K562 (cell line): Measurements from ENCODE around the gene WDR49. TPM values are rescaled to one million over a fixed set of nuclear protein-coding genes. Genes with fewer than 3 reads are reported as not detected.

Source experiments
- ATAC-seq: fragments of 200-7000 bp; cut with Tn5 transposase; 3 replicates; pipeline ENCODE4 v1.9.1; 2020; ENCODE audit warnings: moderate library complexity
- BruUV-seq: library from RNA; stranded (reverse); fragments of 400-500 nt; replicated peaks from 2 replicates; lab custom pipeline; 2021; lab: Mats Ljungman, UMichigan
- CTCF ChIA-PET: fragments of 300-600 bp; formaldehyde crosslinking; extraction: SDS; loops from one replicate; lab custom pipeline; 2021; ENCODE audit warnings: low intra/inter-chr PET ratio; lab: Yijun Ruan, JAX
- POLR2A ChIA-PET: fragments of 300-600, 350-650 bp; sonication (Branson Sonifier 250); formaldehyde crosslinking; extraction: SDS; loops from one replicate; lab custom pipeline; 2021; ENCODE audit warnings: antibody characterized with exemption, inconsistent platforms; lab: Yijun Ruan, JAX
- DNase-seq, 4 experiments: peaks; one replicate each; pipeline versions ENCODE4 v3.0.0 to v3.0.0-alpha.2; 2011 to 2018; ENCODE audit warnings: low spot score in 3 of 4, mixed read lengths in 3 of 4; ENCODE audit errors: extremely low read depth in 1 of 4
- FAIRE-seq: peaks from 2 replicates; lab custom pipeline; 2011; peaks lifted over from hg19 to GRCh38; lab: Jason Lieb, UNC
- H2AFZ ChIP-seq: 2 replicates; pipeline ENCODE4 v1.6.0; 2011; ENCODE audit warnings: low read depth, low read length, control low read depth, inconsistent platforms
- H3K27ac ChIP-seq: fragments of 200-600 bp; 3 replicates; pipeline ENCODE4 v1.8.0; 2011; ENCODE audit warnings: low read depth, mild to moderate bottlenecking, control low read depth, inconsistent platforms, low read length, moderate library complexity, mixed read lengths; ENCODE audit errors: extremely low read depth
- H3K27me3 ChIP-seq, 2 experiments: fragments of 300-600 bp in 1 of 2; 2 replicates in 1 of 2; 3 replicates in 1 of 2; pipeline versions ENCODE4 v1.6.0 to v1.8.0; 2011; ENCODE audit warnings: inconsistent platforms in 2 of 2, low read length in 2 of 2, mild to moderate bottlenecking in 1 of 2, mixed read lengths in 1 of 2, moderate library complexity in 1 of 2; ENCODE audit not compliant: control insufficient read depth in 2 of 2, insufficient read depth in 2 of 2
- H3K36me3 ChIP-seq: fragments of 300-600 bp; 3 replicates; pipeline ENCODE4 v1.8.0; 2011; ENCODE audit warnings: mild to moderate bottlenecking, low read length, inconsistent platforms; ENCODE audit not compliant: control insufficient read depth, insufficient read depth
- H3K4me1 ChIP-seq, 2 experiments: fragments of 200-600 bp in 1 of 2; replicated peaks in 1 of 2; 2 replicates in 1 of 2; 3 replicates in 1 of 2; pipeline versions ENCODE4 v1.5.1 to v1.8.0; 2011; ENCODE audit warnings: inconsistent platforms in 2 of 2, low read length in 2 of 2, mild to moderate bottlenecking in 1 of 2, mixed read lengths in 1 of 2, moderate library complexity in 1 of 2; ENCODE audit not compliant: control insufficient read depth in 2 of 2, insufficient read depth in 2 of 2
- H3K4me2 ChIP-seq: 2 replicates; pipeline ENCODE4 v1.6.1; 2011; ENCODE audit warnings: low read length, control low read depth, inconsistent platforms, mixed read lengths; ENCODE audit not compliant: insufficient read depth
- H3K4me3 ChIP-seq: fragments of 200-600 bp; sonication (generic), shearing (Covaris generic); 2 replicates; pipeline ENCODE4 v1.5.1; 2016; ENCODE audit warnings: control low read depth, inconsistent platforms
- H3K79me2 ChIP-seq: fragments of 200-600 bp; 3 replicates; pipeline ENCODE4 v1.8.0; 2011; ENCODE audit warnings: low read length, inconsistent platforms; ENCODE audit not compliant: control insufficient read depth, insufficient read depth
- H3K9ac ChIP-seq, 2 experiments: 2 replicates each; pipeline versions ENCODE4 v1.6.0 to v1.6.1; 2011; ENCODE audit warnings: low read depth in 2 of 2, low read length in 2 of 2, control low read depth in 1 of 2, inconsistent platforms in 1 of 2, mild to moderate bottlenecking in 1 of 2, mixed read lengths in 1 of 2; ENCODE audit not compliant: insufficient read depth in 1 of 2
- H3K9me1 ChIP-seq: one replicate; pipeline ENCODE4 v1.6.0; 2011; ENCODE audit warnings: inconsistent platforms, mild to moderate bottlenecking, low read length, moderate library complexity; ENCODE audit not compliant: control insufficient read depth, insufficient read depth
- H3K9me3 ChIP-seq: replicated peaks from 2 replicates; pipeline ENCODE4 v1.5.1; 2011; ENCODE audit warnings: low read depth, low read length, inconsistent platforms; ENCODE audit not compliant: control insufficient read depth, insufficient read depth
- H4K20me1 ChIP-seq: replicated peaks from 2 replicates; pipeline ENCODE4 v1.6.1; 2011; ENCODE audit warnings: low read length, inconsistent platforms, mixed read lengths; ENCODE audit not compliant: control insufficient read depth, insufficient read depth
- EGR1 ChIP-seq: fragments of 450-650 bp; conservative IDR thresholded peaks from 2 replicates; pipeline ENCODE4 v1.6.1; 2017; ENCODE audit warnings: mild to moderate bottlenecking
- FOXJ3 ChIP-seq: sonication (generic); formaldehyde crosslinking; IDR thresholded peaks from 2 replicates; pipeline ENCODE4 v1.4.0; 2020; ENCODE audit warnings: mild to moderate bottlenecking, missing genetic modification reagents
- PHTF2 ChIP-seq: fragments of 250-450 bp; sonication (Bioruptor Pico); IDR thresholded peaks from 2 replicates; pipeline ENCODE4 v1.5.0; 2021; ENCODE audit warnings: mild to moderate bottlenecking
- PML ChIP-seq: IDR thresholded peaks from 2 replicates; pipeline ENCODE4 v1.6.1; 2012; ENCODE audit warnings: low read length, inconsistent platforms
- RBM14 ChIP-seq: fragments of 200-400 bp; formaldehyde crosslinking; IDR thresholded peaks from 2 replicates; pipeline ENCODE4 v1.6.1; 2018; ENCODE audit warnings: low read depth, mild to moderate bottlenecking, low read length, moderate library complexity, borderline replicate concordance; ENCODE audit not compliant: insufficient read depth
- RCOR1 ChIP-seq, 2 experiments: IDR thresholded peaks; 2 replicates each; pipeline ENCODE4 v1.6.1; 2012; ENCODE audit warnings: low read depth in 2 of 2, low read length in 2 of 2, borderline replicate concordance in 1 of 2, improper control_type of control experiment in 1 of 2
- SMC3 ChIP-seq: conservative IDR thresholded peaks from 2 replicates; pipeline ENCODE4 v1.6.1; 2011; ENCODE audit warnings: low read depth, low read length, improper control_type of control experiment; ENCODE audit not compliant: insufficient read depth
- SRSF1 ChIP-seq: fragments of 200-400 bp; formaldehyde crosslinking; IDR thresholded peaks from 2 replicates; pipeline ENCODE4 v1.6.1; 2017; ENCODE audit warnings: mild to moderate bottlenecking, low read depth, low read length, moderate library complexity
- XRCC5 ChIP-seq: fragments of 200-400 bp; formaldehyde crosslinking; IDR thresholded peaks from 2 replicates; pipeline ENCODE4 v1.6.1; 2017; ENCODE audit warnings: low read depth, mild to moderate bottlenecking, low read length
- ZKSCAN8 ChIP-seq: fragments of 200-800 bp; sonication (Bioruptor generic); IDR thresholded peaks from 2 replicates; pipeline ENCODE4 v1.6.1; 2016; ENCODE audit warnings: missing genetic modification characterization, missing compliant biosample characterization
- ZNF644 ChIP-seq: fragments of 200-800 bp; sonication (Bioruptor generic); IDR thresholded peaks from 2 replicates; pipeline ENCODE4 v1.6.1; 2016; ENCODE audit warnings: low read depth, missing genetic modification characterization, missing compliant biosample characterization
- WGBS: fragments of 100-300 bp; shearing (Covaris generic); methylation state at CpG from one replicate; pipeline ENCODE4 v1.1.6; 2016; ENCODE audit warnings: low coverage, mixed read lengths; ENCODE audit not compliant: insufficient coverage; ENCODE audit errors: missing lambda C conversion rate; 5-methylcytosine and 5-hydroxymethylcytosine counted together
- in situ Hi-C: fragments of 300-500 bp; cut with MboI; formaldehyde crosslinking; loops from 4 replicates; pipeline ENCODE4 v1.15.0; 2018; ENCODE audit warnings: inconsistent platforms, mixed read lengths
- intact Hi-C: fragments of 100-400 bp; cut with micrococcal nuclease; formaldehyde crosslinking; loops from 2 replicates; pipeline ENCODE4 v1.14.2; 2022
- polyA plus RNA-seq, 8 experiments: library from polyadenylated mRNA; depleted of rRNA in 4 of 8; stranded (reverse) in 5 of 8; unstranded in 3 of 8; fragments of >200 nt; fragmentation: Nextera tagmentation in 2 of 8; fragmentation: Illumina TruSeq in 1 of 8; extraction: Ambion mirVana in 2 of 8; extraction: Trizol in 1 of 8; gene quantifications; 2 replicates each; pipeline versions ENCODE4 v1.2.1 to v1.2.3, GENCODE V29; 2011 to 2014; ENCODE audit warnings: inconsistent platforms in 1 of 8, missing spikeins in 1 of 8
- total RNA-seq, 7 experiments: library from RNA; depleted of rRNA in 6 of 7; stranded (reverse); fragments of >200 nt in 6 of 7; fragmentation: Illumina TruSeq in 2 of 7; extraction: Trizol in 2 of 7; gene quantifications; 2 replicates each; pipeline versions ENCODE4 v1.2.1 to v1.2.3, GENCODE V29; 2011 to 2021; ENCODE audit warnings: low replicate concordance in 1 of 7
- TF ChIP-seq, protein P1 (sequence below): fragments of 450-650 bp; IDR thresholded peaks from 2 replicates; pipeline ENCODE4 v1.6.1; 2014; ENCODE audit warnings: low read depth, mild to moderate bottlenecking, moderate library complexity, borderline replicate concordance

The WDR49 gene
- total and polyA plus RNA-seq, 9 of the 15 experiments (the other 6 are each of a cell fraction or from before 2014, with no cell fraction given), result not detected

DNA sequence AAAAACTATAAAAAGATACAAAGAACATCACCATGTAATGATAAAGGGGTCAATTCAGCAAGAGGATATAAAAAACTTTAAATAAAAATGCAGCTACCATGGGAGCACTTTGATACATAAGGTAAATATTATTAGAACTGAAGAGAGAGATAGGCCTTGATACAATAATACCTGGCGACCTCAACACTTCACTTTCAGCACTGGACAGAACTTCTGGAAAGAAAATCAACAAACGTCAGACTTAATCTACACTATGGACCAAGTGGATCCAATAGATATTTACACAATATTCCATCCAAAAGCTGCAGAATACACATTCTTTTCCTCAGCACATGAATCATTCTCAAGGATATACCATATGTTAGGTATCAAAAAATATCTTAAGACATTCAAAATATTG lies 42.0 kb downstream of the WDR49 start (continued):
- TF ChIP-seq ZNF644 (tag) (no peak), SMC3 (no peak), RBM14 (no peak), XRCC5 (no peak), PML (no peak)
- TF ChIP-seq, all 486 proteins: peak for 0

DNA sequence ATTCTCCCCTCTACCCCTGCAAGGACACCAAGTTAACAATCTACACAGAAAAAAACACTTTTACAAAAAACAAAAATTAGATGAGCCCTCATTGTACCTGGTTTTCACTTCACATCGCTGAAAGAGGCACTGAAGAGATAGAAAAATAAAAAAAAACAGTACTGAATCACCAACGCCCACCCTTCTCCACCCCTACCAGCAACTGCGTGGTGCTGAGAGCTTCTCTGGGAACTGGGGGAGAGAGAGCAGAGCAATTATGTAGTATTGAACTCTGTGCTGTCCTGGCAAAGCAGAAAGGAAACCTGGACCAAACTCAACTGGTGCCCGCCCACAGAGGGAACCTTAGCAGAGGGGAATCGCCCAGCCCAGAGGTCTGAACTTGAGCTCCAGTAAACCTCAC lies 44.6 kb downstream of the WDR49 start:
- H3K9me3 ChIP-seq, result no peaks in the 10 kb centered on the region
- H3K27ac ChIP-seq, result no peak overlapping the region
- no peak overlapping the region for H3K4me3 ChIP-seq
- no peak for TF ChIP-seq FOXJ3
- no peak for TF ChIP-seq RCOR1 (IDR thresholded peaks at IDR 0.05; ENCODE audit: borderline replicate concordance in 1 of 2, low read depth in 2 of 2, low read length in 2 of 2)
- no peak for TF ChIP-seq PHTF2
- no peak for TF ChIP-seq EGR1
- no peak for TF ChIP-seq SRSF1
- TF ChIP-seq, protein P1, sequence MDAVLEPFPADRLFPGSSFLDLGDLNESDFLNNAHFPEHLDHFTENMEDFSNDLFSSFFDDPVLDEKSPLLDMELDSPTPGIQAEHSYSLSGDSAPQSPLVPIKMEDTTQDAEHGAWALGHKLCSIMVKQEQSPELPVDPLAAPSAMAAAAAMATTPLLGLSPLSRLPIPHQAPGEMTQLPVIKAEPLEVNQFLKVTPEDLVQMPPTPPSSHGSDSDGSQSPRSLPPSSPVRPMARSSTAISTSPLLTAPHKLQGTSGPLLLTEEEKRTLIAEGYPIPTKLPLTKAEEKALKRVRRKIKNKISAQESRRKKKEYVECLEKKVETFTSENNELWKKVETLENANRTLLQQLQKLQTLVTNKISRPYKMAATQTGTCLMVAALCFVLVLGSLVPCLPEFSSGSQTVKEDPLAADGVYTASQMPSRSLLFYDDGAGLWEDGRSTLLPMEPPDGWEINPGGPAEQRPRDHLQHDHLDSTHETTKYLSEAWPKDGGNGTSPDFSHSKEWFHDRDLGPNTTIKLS, result no peak
- TF ChIP-seq ZKSCAN8 (CRISPR knock-in tag), result no peak
- intact Hi-C loops (loop anchor here (10.0 kb wide), 1 partner anchor 136 kb away; no protein-coding TSS in a partner anchor), in situ Hi-C loops (no loop called here)
- no peak for ATAC-seq
- no peak for DNase-seq
- no peak overlapping the region for H3K9ac ChIP-seq
- no peaks in the 10 kb centered on the region for H3K9me1 ChIP-seq
- H3K79me2 ChIP-seq, result no peaks in the 10 kb centered on the region
- H2AFZ ChIP-seq, result no peak overlapping the region
- H3K4me2 ChIP-seq, result no peak overlapping the region
- 0% methylated on average over 5 of the region's 5 CpGs for WGBS
- no peaks in the 10 kb centered on the region for H3K27me3 ChIP-seq
- FAIRE-seq, result no peak
- no peaks in the 10 kb centered on the region for H3K36me3 ChIP-seq
- CTCF ChIA-PET, result no interaction called here
- POLR2A ChIA-PET, result no interaction called here
- no peaks in the 10 kb centered on the region for H3K4me1 ChIP-seq
- no peaks in the 10 kb centered on the region for H4K20me1 ChIP-seq
- no TSS peak for BruUV-seq
